NT2/D1 (cell line): ENCODE results near the gene INTS2.
"Not testable (repeated sequence)": the region's sequence is repeated elsewhere in the genome, so short reads cannot be mapped to it uniquely, and the experiment has no call there.

Experiments used
- SUZ12 ChIP-seq: IDR thresholded peaks from 2 replicates; pipeline ENCODE4 v1.6.1; 2011; ENCODE audit not compliant: insufficient read length, insufficient read depth; ENCODE audit errors: extremely low read depth
- YY1 ChIP-seq: IDR thresholded peaks from 2 replicates; pipeline ENCODE4 v1.6.1; 2011; ENCODE audit not compliant: insufficient read length, insufficient read depth
- ZNF274 ChIP-seq: IDR thresholded peaks from 2 replicates; pipeline ENCODE4 v1.6.1; 2011; ENCODE audit warnings: mild to moderate bottlenecking, low read depth, low read length

- not testable (repeated sequence) for TF ChIP-seq ZNF274, SUZ12, YY1
Observed at GRCh38 chr17:61885865-61886264, 41.9 kb downstream of the INTS2 start.
